Neutrophil (primary cell): ENCODE results near the gene GIPC1.
"Not testable (repeated sequence)": the region's sequence is repeated elsewhere in the genome, so short reads cannot be mapped to it uniquely, and the experiment has no call there.

Experiments
- H3K27ac ChIP-seq: fragments of 200-600 bp; sonication (generic); 2 replicates; pipeline ENCODE4 v1.5.1; 2016; ENCODE audit warnings: mild to moderate bottlenecking, moderate library complexity
- H3K27me3 ChIP-seq: fragments of 200-600 bp; sonication (generic); 2 replicates; pipeline ENCODE4 v1.6.0; 2016; ENCODE audit warnings: mild to moderate bottlenecking
- H3K36me3 ChIP-seq: fragments of 200-600 bp; sonication (generic); 2 replicates; pipeline ENCODE4 v1.5.1; 2017
- H3K4me1 ChIP-seq, 2 experiments: fragments of 200-600 bp in 1 of 2; sonication (generic) in 1 of 2; 1 replicate in 1 of 2; 2 replicates in 1 of 2; pipeline versions ENCODE4 v1.5.1 to v1.6.1; 2013 to 2016; ENCODE audit warnings: low read depth in 1 of 2, low read length in 1 of 2, mild to moderate bottlenecking in 1 of 2, moderate library complexity in 1 of 2; ENCODE audit not compliant: control insufficient read depth in 1 of 2, insufficient read depth in 1 of 2
- H3K4me3 ChIP-seq, 2 experiments: fragments of 200-600 bp in 1 of 2; sonication (generic) in 1 of 2; 1 replicate in 1 of 2; 2 replicates in 1 of 2; pipeline ENCODE4 v1.5.1; 2013 to 2016; ENCODE audit warnings: low read depth in 1 of 2, low read length in 1 of 2, mild to moderate bottlenecking in 1 of 2, moderate library complexity in 1 of 2
- H3K9me3 ChIP-seq: fragments of 200-600 bp; sonication (generic); 2 replicates; pipeline ENCODE4 v1.5.1; 2016
- CTCF ChIP-seq: fragments of 200-600 bp; sonication (generic); IDR thresholded peaks from 2 replicates; pipeline ENCODE4 v1.5.1; 2016; ENCODE audit warnings: antibody characterized with exemption

Gene GIPC1

GRCh38 chr19:14510311-14511228 is 14.6 kb upstream of the GIPC1 start:
- TF ChIP-seq CTCF, result no peak
- Histone ChIP-seq H3K4me1 (peaks cover 72 to 75% of the 10 kb centered on the region in 2 experiments), H3K9me3 (no peaks in the 10 kb centered on the region), H3K27me3 (no peaks in the 10 kb centered on the region), H3K36me3 (peaks cover 18% of the 10 kb centered on the region), H3K4me3 (peak overlapping the region; percentile 34 to 40), H3K27ac (peak overlapping the region; percentile 90)

GRCh38 chr19:14507704-14508542 is 12.0 kb upstream of the GIPC1 start:
- Histone ChIP-seq H3K4me1 (peaks cover 68 to 72% of the 10 kb centered on the region in 2 experiments), H3K9me3 (no peaks in the 10 kb centered on the region), H3K36me3 (no peaks in the 10 kb centered on the region), H3K27ac (peak overlapping the region; percentile 90), H3K4me3 (peak overlapping the region; percentile 27 to 32), H3K27me3 (no peaks in the 10 kb centered on the region)
- TF ChIP-seq CTCF, result peak; percentile 28

- Histone ChIP-seq H3K4me1 (peaks cover 59 to 67% of the 10 kb centered on the region in 2 experiments), H3K27me3 (no peaks in the 10 kb centered on the region), H3K4me3 (no peak overlapping the region), H3K36me3 (no peaks in the 10 kb centered on the region), H3K9me3 (no peaks in the 10 kb centered on the region), H3K27ac (peak overlapping the region; percentile 90)
- TF ChIP-seq CTCF, result peak; percentile 80
Observed at GRCh38 chr19:14505488-14506239, 9.7 kb upstream of the GIPC1 start.

- peaks cover 48 to 56% of the 10 kb centered on the region in 2 experiments for H3K4me1 ChIP-seq
- H3K27me3 ChIP-seq, H3K9me3 ChIP-seq, H3K36me3 ChIP-seq, H3K27ac ChIP-seq, H3K4me3 ChIP-seq: not testable (repeated sequence)
Observed at GRCh38 chr19:14504575-14504974, 8.6 kb upstream of the GIPC1 start.

GRCh38 chr19:14503285-14503684 is 7.4 kb upstream of the GIPC1 start:
- no peaks in the 10 kb centered on the region for H3K9me3 ChIP-seq

More at GRCh38 chr19:14503285-14503684, 7.4 kb upstream of the GIPC1 start:
- Histone ChIP-seq H3K27ac (peak overlapping the region; percentile 38), H3K36me3 (no peaks in the 10 kb centered on the region), H3K4me3 (no peak overlapping the region), H3K27me3 (no peaks in the 10 kb centered on the region), H3K4me1 (peaks cover 35 to 44% of the 10 kb centered on the region in 2 experiments)
- TF ChIP-seq CTCF, result no peak
